ENCODE results near the gene MACROD2. TPM values are rescaled to one million over a fixed set of nuclear protein-coding genes. Genes with fewer than 3 reads are reported as not detected.

The MACROD2 gene
- total and polyA plus RNA-seq, 2 of the 4 experiments (the other 2 are of a cell fraction): not detected

DNA sequence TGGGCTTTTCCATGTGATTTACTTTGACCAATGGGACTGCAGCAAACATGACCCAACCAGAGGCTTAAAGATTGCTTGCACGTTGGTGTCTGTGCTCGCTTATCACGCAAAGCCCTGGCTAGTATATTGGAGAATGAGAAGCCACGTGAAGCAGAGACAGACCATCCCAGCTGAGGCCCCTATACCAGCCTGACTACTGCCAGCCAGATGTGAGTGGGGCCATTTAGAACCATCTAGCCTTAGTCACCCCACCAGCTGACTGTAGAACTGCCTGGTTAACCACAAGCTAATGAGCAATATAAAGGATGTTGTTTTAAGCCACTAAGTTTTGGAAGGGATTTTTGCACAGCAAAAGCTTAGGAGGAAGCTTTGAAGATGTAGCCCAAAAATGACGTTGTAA lies 74.5 kb downstream of the MACROD2 start:
- H3K23ac ChIP-seq (ENCODE audit: low read depth, low read length): no peak overlapping the region
- no peaks in the 10 kb centered on the region for H3K9me3 ChIP-seq (ENCODE audit: control insufficient read depth, insufficient read depth, low read length)
- no peak overlapping the region for H3K4me2 ChIP-seq (ENCODE audit: low read depth, low read length)
- H2BK5ac ChIP-seq (ENCODE audit: low read depth, low read length, poor library complexity, severe bottlenecking): no peak overlapping the region
- H2BK120ac ChIP-seq (ENCODE audit: low read depth, low read length): no peak overlapping the region
- no peak overlapping the region for H4K5ac ChIP-seq (ENCODE audit: low read depth, low read length)
- H3K27me3 ChIP-seq (ENCODE audit: control insufficient read depth, insufficient read depth, low read length): no peaks in the 10 kb centered on the region
- no peak overlapping the region for H2AK5ac ChIP-seq (ENCODE audit: low read depth, low read length)
- no TSS peak for BruUV-seq (replicated peaks)
- H4K20me1 ChIP-seq (ENCODE audit: insufficient read depth, low read length): no peaks in the 10 kb centered on the region
- ATAC-seq (ENCODE audit: low read depth): no peak
- no peaks in the 10 kb centered on the region for H3K9me1 ChIP-seq (ENCODE audit: insufficient read depth, low read length)
- in situ Hi-C loops (cut with MboI; ENCODE audit: low sequenced_read_pairs): no loop called here
- no peak for DNase-seq
- H3K4me1 ChIP-seq (ENCODE audit: control insufficient read depth, insufficient read depth, low read length): no peaks in the 10 kb centered on the region
- H4K8ac ChIP-seq (ENCODE audit: low read depth in 2 of 2, low read length in 2 of 2): no peak overlapping the region
- intact Hi-C loops (cut with micrococcal nuclease): no loop called here
- ChIA-PET POLR2A (ENCODE audit: unreplicated experiment) (no interaction called here), CTCF (no interaction called here)
- H4K91ac ChIP-seq (ENCODE audit: insufficient read depth, low read depth, low read length): no peak overlapping the region
- no peak overlapping the region for H2BK20ac ChIP-seq (ENCODE audit: low read depth, low read length)
- H2AFZ ChIP-seq (replicated peaks; ENCODE audit: low read length, poor library complexity): no peak overlapping the region
- no peak overlapping the region for H2AK9ac ChIP-seq (replicated peaks; ENCODE audit: low read depth, low read length, poor library complexity)
- H3K14ac ChIP-seq (replicated peaks; ENCODE audit: low read depth, low read length): no peak overlapping the region
- TF ChIP-seq RCOR1 (IDR thresholded peaks at IDR 0.05; ENCODE audit: insufficient replicate concordance, low read length) (no peak), NFE2L2 (IDR thresholded peaks at IDR 0.05; ENCODE audit: low read depth, low read length) (no peak), MXI1 (IDR thresholded peaks at IDR 0.05; ENCODE audit: borderline replicate concordance, low read depth, low read length) (no peak), MAFK (IDR thresholded peaks at IDR 0.05; ENCODE audit: low read depth, low read length) (no peak), POLR2A (IDR thresholded peaks at IDR 0.05; ENCODE audit: low read depth, low read length) (no peak), CEBPB (IDR thresholded peaks at IDR 0.05; ENCODE audit: low read depth, low read length) (no peak), SMC3 (IDR thresholded peaks at IDR 0.05; ENCODE audit: low read depth, low read length) (no peak), FOS (IDR thresholded peaks at IDR 0.05; ENCODE audit: low read depth, low read length) (no peak), RAD21 (IDR thresholded peaks at IDR 0.05; ENCODE audit: low read length) (no peak), RFX5 (IDR thresholded peaks at IDR 0.05; ENCODE audit: low read depth, low read length) (no peak), MAZ (IDR thresholded peaks at IDR 0.05; ENCODE audit: borderline replicate concordance, low read depth, low read length) (no peak), BHLHE40 (IDR thresholded peaks at IDR 0.05; ENCODE audit: low read depth, low read length) (no peak), CHD1 (IDR thresholded peaks at IDR 0.05; ENCODE audit: low read depth, low read length) (no peak)
- TF ChIP-seq, protein P1, sequence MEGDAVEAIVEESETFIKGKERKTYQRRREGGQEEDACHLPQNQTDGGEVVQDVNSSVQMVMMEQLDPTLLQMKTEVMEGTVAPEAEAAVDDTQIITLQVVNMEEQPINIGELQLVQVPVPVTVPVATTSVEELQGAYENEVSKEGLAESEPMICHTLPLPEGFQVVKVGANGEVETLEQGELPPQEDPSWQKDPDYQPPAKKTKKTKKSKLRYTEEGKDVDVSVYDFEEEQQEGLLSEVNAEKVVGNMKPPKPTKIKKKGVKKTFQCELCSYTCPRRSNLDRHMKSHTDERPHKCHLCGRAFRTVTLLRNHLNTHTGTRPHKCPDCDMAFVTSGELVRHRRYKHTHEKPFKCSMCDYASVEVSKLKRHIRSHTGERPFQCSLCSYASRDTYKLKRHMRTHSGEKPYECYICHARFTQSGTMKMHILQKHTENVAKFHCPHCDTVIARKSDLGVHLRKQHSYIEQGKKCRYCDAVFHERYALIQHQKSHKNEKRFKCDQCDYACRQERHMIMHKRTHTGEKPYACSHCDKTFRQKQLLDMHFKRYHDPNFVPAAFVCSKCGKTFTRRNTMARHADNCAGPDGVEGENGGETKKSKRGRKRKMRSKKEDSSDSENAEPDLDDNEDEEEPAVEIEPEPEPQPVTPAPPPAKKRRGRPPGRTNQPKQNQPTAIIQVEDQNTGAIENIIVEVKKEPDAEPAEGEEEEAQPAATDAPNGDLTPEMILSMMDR (conservative IDR thresholded peaks at IDR 0.05; ENCODE audit: low read depth, low read length): no peak
- TF ChIP-seq, protein P2, sequence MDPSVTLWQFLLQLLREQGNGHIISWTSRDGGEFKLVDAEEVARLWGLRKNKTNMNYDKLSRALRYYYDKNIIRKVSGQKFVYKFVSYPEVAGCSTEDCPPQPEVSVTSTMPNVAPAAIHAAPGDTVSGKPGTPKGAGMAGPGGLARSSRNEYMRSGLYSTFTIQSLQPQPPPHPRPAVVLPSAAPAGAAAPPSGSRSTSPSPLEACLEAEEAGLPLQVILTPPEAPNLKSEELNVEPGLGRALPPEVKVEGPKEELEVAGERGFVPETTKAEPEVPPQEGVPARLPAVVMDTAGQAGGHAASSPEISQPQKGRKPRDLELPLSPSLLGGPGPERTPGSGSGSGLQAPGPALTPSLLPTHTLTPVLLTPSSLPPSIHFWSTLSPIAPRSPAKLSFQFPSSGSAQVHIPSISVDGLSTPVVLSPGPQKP (IDR thresholded peaks at IDR 0.05; ENCODE audit: borderline replicate concordance, low read depth, low read length): no peak
- TF ChIP-seq, protein P3, sequence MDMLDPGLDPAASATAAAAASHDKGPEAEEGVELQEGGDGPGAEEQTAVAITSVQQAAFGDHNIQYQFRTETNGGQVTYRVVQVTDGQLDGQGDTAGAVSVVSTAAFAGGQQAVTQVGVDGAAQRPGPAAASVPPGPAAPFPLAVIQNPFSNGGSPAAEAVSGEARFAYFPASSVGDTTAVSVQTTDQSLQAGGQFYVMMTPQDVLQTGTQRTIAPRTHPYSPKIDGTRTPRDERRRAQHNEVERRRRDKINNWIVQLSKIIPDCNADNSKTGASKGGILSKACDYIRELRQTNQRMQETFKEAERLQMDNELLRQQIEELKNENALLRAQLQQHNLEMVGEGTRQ (IDR thresholded peaks at IDR 0.05; ENCODE audit: low read depth, low read length): no peak
- no peak overlapping the region for H3K27ac ChIP-seq (ENCODE audit: insufficient read depth, low read length)
- H2BK15ac ChIP-seq (ENCODE audit: low read depth, low read length): no peak overlapping the region
- H3K18ac ChIP-seq (ENCODE audit: low read depth, low read length): no peak overlapping the region
- no peak overlapping the region for H3K4ac ChIP-seq (ENCODE audit: low read depth, low read length)
- no peak overlapping the region for H3K4me3 ChIP-seq (ENCODE audit: insufficient read depth, low read depth, low read length)
- no peak overlapping the region for H3K9ac ChIP-seq (ENCODE audit: low read depth, low read length)
- no peak overlapping the region for H3K56ac ChIP-seq (ENCODE audit: extremely low read depth, insufficient read depth, low read length)
- no CpG with 5 or more reads among the region's 5 CpGs for WGBS, 2 experiments (ENCODE audit: extremely low coverage in 2 of 2, insufficient read length in 1 of 2)
- no peaks in the 10 kb centered on the region for H3K79me1 ChIP-seq (ENCODE audit: low read depth in 1 of 2, low read length in 2 of 2)
- no peaks in the 10 kb centered on the region for H3K36me3 ChIP-seq (ENCODE audit: control insufficient read depth, insufficient read depth, low read length)
- dilution Hi-C loops (cut with HindIII; ENCODE audit: low sequenced_read_pairs, unreplicated experiment): no loop called here

All from IMR-90 (cell line).